ENCODE data around the gene VPS50. TPM values are rescaled to one million over a fixed set of nuclear protein-coding genes. Genes with fewer than 3 reads are reported as not detected.

Gene VPS50
- total RNA-seq, 1 experiment from 2014 or later: 13.6 TPM

DNA sequence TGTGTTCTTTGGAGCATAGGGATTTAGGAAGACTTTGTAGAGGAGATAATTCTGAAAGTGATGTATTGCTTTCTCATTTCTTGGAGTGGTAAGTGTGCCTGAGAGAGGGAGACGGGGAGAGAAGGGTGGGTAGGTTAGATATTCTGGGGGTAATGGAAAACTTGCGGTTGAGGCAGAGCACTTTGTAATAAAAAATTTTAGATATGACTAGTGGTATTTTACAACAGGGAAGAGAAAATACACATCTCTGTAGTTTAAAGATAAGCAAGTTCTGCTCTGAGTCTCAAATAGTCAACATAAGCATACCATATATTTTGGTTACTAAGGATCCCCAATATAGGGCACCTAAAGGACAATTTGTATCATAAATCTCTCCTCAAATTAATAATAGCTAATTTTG lies 6.6 kb downstream of the VPS50 start:
- no peak overlapping the region for H2BK120ac ChIP-seq (ENCODE audit: low read depth, low read length, poor library complexity, severe bottlenecking)
- no peaks in the 10 kb centered on the region for H4K20me1 ChIP-seq (ENCODE audit: control insufficient read depth, insufficient read depth, insufficient read length)
- H4K91ac ChIP-seq (ENCODE audit: insufficient read length, low read depth, low read length): no peak overlapping the region
- H3K79me1 ChIP-seq (ENCODE audit: insufficient read depth, low read depth, low read length, poor library complexity, severe bottlenecking): peaks cover 3% of the 10 kb centered on the region
- H3K27me3 Mint-ChIP-seq (ENCODE audit: low read depth): no peaks in the 10 kb centered on the region
- no peak overlapping the region for H4K5ac ChIP-seq (ENCODE audit: insufficient read length, low read depth, low read length)
- H4K8ac ChIP-seq (replicated peaks; ENCODE audit: insufficient read length, low read depth, low read length): no peak overlapping the region
- H2BK20ac ChIP-seq (ENCODE audit: low read depth, low read length, poor library complexity, severe bottlenecking): no peak overlapping the region
- no peak overlapping the region for H3K14ac ChIP-seq (ENCODE audit: insufficient read depth, low read length)
- H3K4me3 Mint-ChIP-seq: no peak overlapping the region
- H3K4me1 Mint-ChIP-seq: no peaks in the 10 kb centered on the region
- no peak overlapping the region for H2AK5ac ChIP-seq (ENCODE audit: insufficient read length, low read length)
- TF ChIP-seq, protein P1, sequence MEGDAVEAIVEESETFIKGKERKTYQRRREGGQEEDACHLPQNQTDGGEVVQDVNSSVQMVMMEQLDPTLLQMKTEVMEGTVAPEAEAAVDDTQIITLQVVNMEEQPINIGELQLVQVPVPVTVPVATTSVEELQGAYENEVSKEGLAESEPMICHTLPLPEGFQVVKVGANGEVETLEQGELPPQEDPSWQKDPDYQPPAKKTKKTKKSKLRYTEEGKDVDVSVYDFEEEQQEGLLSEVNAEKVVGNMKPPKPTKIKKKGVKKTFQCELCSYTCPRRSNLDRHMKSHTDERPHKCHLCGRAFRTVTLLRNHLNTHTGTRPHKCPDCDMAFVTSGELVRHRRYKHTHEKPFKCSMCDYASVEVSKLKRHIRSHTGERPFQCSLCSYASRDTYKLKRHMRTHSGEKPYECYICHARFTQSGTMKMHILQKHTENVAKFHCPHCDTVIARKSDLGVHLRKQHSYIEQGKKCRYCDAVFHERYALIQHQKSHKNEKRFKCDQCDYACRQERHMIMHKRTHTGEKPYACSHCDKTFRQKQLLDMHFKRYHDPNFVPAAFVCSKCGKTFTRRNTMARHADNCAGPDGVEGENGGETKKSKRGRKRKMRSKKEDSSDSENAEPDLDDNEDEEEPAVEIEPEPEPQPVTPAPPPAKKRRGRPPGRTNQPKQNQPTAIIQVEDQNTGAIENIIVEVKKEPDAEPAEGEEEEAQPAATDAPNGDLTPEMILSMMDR (conservative IDR thresholded peaks at IDR 0.05): no peak
- no peak overlapping the region for H2BK15ac ChIP-seq (ENCODE audit: low read depth, low read length)
- H3K23me2 ChIP-seq (ENCODE audit: insufficient read length, low read depth, low read length, poor library complexity, severe bottlenecking): no peaks in the 10 kb centered on the region
- no peaks in the 10 kb centered on the region for H3K9me3 Mint-ChIP-seq
- no peak overlapping the region for H3K4ac ChIP-seq (ENCODE audit: low read depth, low read length)
- H2AFZ ChIP-seq (ENCODE audit: low read length): no peak overlapping the region
- H3K9ac ChIP-seq (ENCODE audit: extremely low read depth, insufficient read length, low read length): no peak overlapping the region
- H3T11ph ChIP-seq (ENCODE audit: low read length): no peak overlapping the region
- H3K4me1 ChIP-seq (ENCODE audit: insufficient read depth, low read length): no peaks in the 10 kb centered on the region
- no peak overlapping the region for H3K27ac ChIP-seq (ENCODE audit: insufficient read length, low read depth, low read length)
- no peak overlapping the region for H3K56ac ChIP-seq (ENCODE audit: insufficient read length, low read depth, low read length)
- H3K79me2 ChIP-seq (ENCODE audit: insufficient read depth, low read length): no peaks in the 10 kb centered on the region
- H3K27ac Mint-ChIP-seq: peak overlapping the region in 1 of 3 experiments; percentile 10; a peak in 2 of 7 replicates
- no peaks in the 10 kb centered on the region for H3K27me3 ChIP-seq (ENCODE audit: insufficient read depth, low read length)
- H3K4me2 ChIP-seq (ENCODE audit: insufficient read depth, insufficient read length, low read length): no peak overlapping the region
- no peak overlapping the region for H2BK12ac ChIP-seq (ENCODE audit: insufficient read length, low read depth, low read length)
- no peaks in the 10 kb centered on the region for H3K36me3 Mint-ChIP-seq (ENCODE audit: insufficient read depth in 1 of 3, low read depth in 3 of 3)
- WGBS (ENCODE audit: extremely low coverage, insufficient read length, low lambda C conversion rate): no CpG with 5 or more reads among the region's 2 CpGs
- H2BK5ac ChIP-seq (ENCODE audit: insufficient read length, low read length): no peak overlapping the region
- no peak overlapping the region for H3K23ac ChIP-seq (ENCODE audit: insufficient read length, low read depth, low read length)
- H3K9me3 ChIP-seq (ENCODE audit: control insufficient read depth, low read depth, low read length): no peaks in the 10 kb centered on the region
- no peak overlapping the region for H3K18ac ChIP-seq (ENCODE audit: insufficient read length, low read depth, low read length)
- no peak for DNase-seq
